Osteoblast (primary cell): ENCODE measurements around the gene DGKD. TPM values are rescaled to one million over a fixed set of nuclear protein-coding genes. Genes with fewer than 3 reads are reported as not detected.

ENCODE experiments used
- DNase-seq: peaks from one replicate; pipeline ENCODE4 v3.0.0; 2011; ENCODE audit warnings: low spot score, mixed read lengths; ENCODE audit not compliant: insufficient read length; ENCODE audit errors: missing footprints
- H2AFZ ChIP-seq: 2 replicates; pipeline ENCODE4 v1.6.0; 2011; ENCODE audit warnings: mild to moderate bottlenecking, low read length
- H3K27ac ChIP-seq: 2 replicates; pipeline ENCODE4 v1.5.1; 2011; ENCODE audit warnings: mild to moderate bottlenecking, low read depth, low read length, moderate library complexity
- H3K27me3 ChIP-seq: 2 replicates; pipeline ENCODE4 v1.6.0; 2012; ENCODE audit warnings: mild to moderate bottlenecking, control low read depth, inconsistent platforms, low read length, moderate library complexity; ENCODE audit not compliant: insufficient read depth
- H3K36me3 ChIP-seq: 2 replicates; pipeline ENCODE4 v1.5.1; 2011; ENCODE audit warnings: mild to moderate bottlenecking, low read length, control low read depth, moderate library complexity; ENCODE audit not compliant: insufficient read depth
- H3K4me1 ChIP-seq: 2 replicates; pipeline ENCODE4 v1.5.1; 2011; ENCODE audit warnings: mild to moderate bottlenecking, low read length, control low read depth, moderate library complexity; ENCODE audit not compliant: insufficient read depth
- H3K4me2 ChIP-seq: 2 replicates; pipeline ENCODE4 v1.6.0; 2011; ENCODE audit warnings: mild to moderate bottlenecking, low read length; ENCODE audit not compliant: insufficient read depth
- H3K4me3 ChIP-seq: fragments of 200-600 bp; sonication (generic); 3 replicates; pipeline ENCODE4 v1.5.1; 2012; ENCODE audit warnings: mild to moderate bottlenecking, low read length, inconsistent platforms; ENCODE audit not compliant: insufficient read depth
- H3K79me2 ChIP-seq: 2 replicates; pipeline ENCODE4 v1.6.0; 2012; ENCODE audit warnings: mild to moderate bottlenecking, low read length, control low read depth, inconsistent platforms; ENCODE audit not compliant: insufficient read depth
- H3K9me3 ChIP-seq: 2 replicates; pipeline ENCODE4 v1.5.1; 2011; ENCODE audit warnings: low read depth, low read length, control low read depth
- H4K20me1 ChIP-seq: 2 replicates; pipeline ENCODE4 v1.6.0; 2012; ENCODE audit warnings: mild to moderate bottlenecking, low read length, control low read depth; ENCODE audit not compliant: insufficient read depth
- total RNA-seq: library from RNA; depleted of rRNA; stranded (reverse); fragments of >200 nt; gene quantifications from 2 replicates; pipeline ENCODE4 v1.2.3, GENCODE V29; 2012
- TF ChIP-seq, protein P1 (sequence below): IDR thresholded peaks from 2 replicates; pipeline ENCODE4 v1.5.1; 2011; ENCODE audit warnings: mild to moderate bottlenecking, low read depth, low read length, moderate library complexity; ENCODE audit errors: extremely low read depth

DGKD gene
- total RNA-seq, 1 donor: 6.5 TPM

DNA sequence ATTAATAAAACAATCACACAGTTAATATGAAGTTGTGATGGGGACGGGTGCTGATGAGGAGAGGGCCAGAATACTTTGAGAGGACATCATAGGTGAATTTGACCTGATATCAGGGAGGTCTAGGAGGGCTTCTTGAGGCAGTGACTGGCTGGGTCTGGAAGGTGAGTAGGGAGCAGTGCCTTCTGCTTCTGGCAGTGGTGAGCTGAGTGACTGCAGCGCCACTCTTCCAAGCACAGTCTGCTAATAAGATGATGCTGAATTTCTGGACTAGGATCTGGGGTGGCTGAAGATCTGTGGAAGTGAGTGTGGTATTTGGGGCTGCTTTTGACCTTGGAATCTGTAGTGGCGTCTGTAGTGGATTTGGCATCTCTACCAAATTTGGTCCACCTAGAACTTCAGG is 5.5 kb downstream of the DGKD start:
- TF ChIP-seq, protein P1, sequence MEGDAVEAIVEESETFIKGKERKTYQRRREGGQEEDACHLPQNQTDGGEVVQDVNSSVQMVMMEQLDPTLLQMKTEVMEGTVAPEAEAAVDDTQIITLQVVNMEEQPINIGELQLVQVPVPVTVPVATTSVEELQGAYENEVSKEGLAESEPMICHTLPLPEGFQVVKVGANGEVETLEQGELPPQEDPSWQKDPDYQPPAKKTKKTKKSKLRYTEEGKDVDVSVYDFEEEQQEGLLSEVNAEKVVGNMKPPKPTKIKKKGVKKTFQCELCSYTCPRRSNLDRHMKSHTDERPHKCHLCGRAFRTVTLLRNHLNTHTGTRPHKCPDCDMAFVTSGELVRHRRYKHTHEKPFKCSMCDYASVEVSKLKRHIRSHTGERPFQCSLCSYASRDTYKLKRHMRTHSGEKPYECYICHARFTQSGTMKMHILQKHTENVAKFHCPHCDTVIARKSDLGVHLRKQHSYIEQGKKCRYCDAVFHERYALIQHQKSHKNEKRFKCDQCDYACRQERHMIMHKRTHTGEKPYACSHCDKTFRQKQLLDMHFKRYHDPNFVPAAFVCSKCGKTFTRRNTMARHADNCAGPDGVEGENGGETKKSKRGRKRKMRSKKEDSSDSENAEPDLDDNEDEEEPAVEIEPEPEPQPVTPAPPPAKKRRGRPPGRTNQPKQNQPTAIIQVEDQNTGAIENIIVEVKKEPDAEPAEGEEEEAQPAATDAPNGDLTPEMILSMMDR: no peak
- Histone ChIP-seq H3K79me2 (peaks cover 22% of the 10 kb centered on the region), H4K20me1 (peaks cover 16% of the 10 kb centered on the region), H2AFZ (no peak overlapping the region), H3K9me3 (no peaks in the 10 kb centered on the region), H3K4me1 (peaks cover 6% of the 10 kb centered on the region), H3K4me2 (no peak overlapping the region), H3K27ac (no peak overlapping the region), H3K36me3 (no peaks in the 10 kb centered on the region), H3K27me3 (no peaks in the 10 kb centered on the region), H3K4me3 (no peak overlapping the region)
- no peak for DNase-seq

DNA sequence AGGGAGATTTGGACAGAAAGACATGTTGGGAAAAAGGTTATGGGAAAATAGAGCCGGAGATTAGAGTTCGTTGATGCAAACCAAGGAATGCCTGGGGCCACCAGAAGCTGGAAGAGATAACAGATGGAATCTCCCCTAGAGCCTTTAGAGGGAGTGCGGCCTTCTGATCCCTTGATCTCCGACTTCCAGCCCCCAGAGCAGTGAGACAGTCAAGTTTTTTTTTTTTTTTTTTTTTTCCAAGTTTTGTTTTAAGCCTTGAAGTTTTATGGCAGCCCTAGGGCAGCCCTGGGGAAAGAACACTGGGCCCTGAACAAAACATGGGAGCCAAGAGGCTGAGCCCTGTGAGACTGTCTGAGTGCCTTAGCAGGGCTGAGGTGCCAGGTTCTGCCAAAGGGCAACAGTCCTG is 6.5 kb downstream of the DGKD start:
- Histone ChIP-seq H2AFZ (no peak overlapping the region), H3K27ac (no peak overlapping the region), H3K36me3 (no peaks in the 10 kb centered on the region), H3K4me1 (no peaks in the 10 kb centered on the region), H3K9me3 (no peaks in the 10 kb centered on the region), H3K4me2 (no peak overlapping the region), H3K4me3 (no peak overlapping the region), H3K27me3 (no peaks in the 10 kb centered on the region), H4K20me1 (peaks cover 12% of the 10 kb centered on the region), H3K79me2 (peaks cover 16% of the 10 kb centered on the region)
- TF ChIP-seq, protein P1: no peak
- no peak for DNase-seq

GRCh38 chr2:233361297-233361696 is 7.0 kb downstream of the DGKD start:
- TF ChIP-seq, protein P1: no peak
- Histone ChIP-seq H3K4me2 (no peak overlapping the region), H3K4me3 (no peak overlapping the region), H2AFZ (no peak overlapping the region), H3K27me3 (no peaks in the 10 kb centered on the region), H3K9me3 (no peaks in the 10 kb centered on the region), H3K36me3 (no peaks in the 10 kb centered on the region), H3K4me1 (no peaks in the 10 kb centered on the region), H3K27ac (no peak overlapping the region), H4K20me1 (peaks cover 9% of the 10 kb centered on the region), H3K79me2 (peaks cover 12% of the 10 kb centered on the region)
- DNase-seq: no peak

DNA sequence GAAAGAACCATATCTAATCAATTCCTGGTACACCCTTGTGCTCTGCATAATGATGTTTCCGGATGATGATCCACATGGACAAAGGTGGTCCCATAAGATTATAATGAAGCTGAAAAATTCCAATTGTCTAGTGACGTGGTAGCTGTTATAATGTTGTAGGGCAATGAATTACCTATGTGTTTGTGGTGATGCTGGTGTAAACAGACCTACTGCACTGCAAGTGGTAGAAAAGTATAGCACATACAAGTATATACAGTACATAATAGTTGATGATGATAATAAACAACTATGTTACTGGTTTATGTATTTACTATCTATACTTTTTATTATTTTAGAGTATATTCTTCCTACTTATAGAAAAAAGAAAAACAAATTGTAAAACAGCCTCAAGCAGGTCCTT is 8.4 kb downstream of the DGKD start:
- H3K9me3 ChIP-seq: no peaks in the 10 kb centered on the region
- no peak for DNase-seq
- H2AFZ ChIP-seq: no peak overlapping the region
- H4K20me1 ChIP-seq: peaks cover 3% of the 10 kb centered on the region
- H3K4me1 ChIP-seq: no peaks in the 10 kb centered on the region
- no peaks in the 10 kb centered on the region for H3K27me3 ChIP-seq
- no peak overlapping the region for H3K4me2 ChIP-seq
- TF ChIP-seq, protein P1: no peak
- no peak overlapping the region for H3K4me3 ChIP-seq
- peaks cover 7% of the 10 kb centered on the region for H3K79me2 ChIP-seq
- no peak overlapping the region for H3K27ac ChIP-seq
- H3K36me3 ChIP-seq: no peaks in the 10 kb centered on the region
